Pancreas (tissue), 10 donors: ENCODE results near the gene SLC16A2. TPM values are rescaled to one million over a fixed set of nuclear protein-coding genes. Genes with fewer than 3 reads are reported as not detected.

Experiments used
- ATAC-seq, 4 donors: fragments of 200-7000 bp; cut with Tn5 transposase; one replicate each; pipeline versions ENCODE4 v1.8.0 to v1.9.1; 2020; ENCODE audit warnings: mild to moderate bottlenecking in 4 of 4, moderate library complexity in 4 of 4
- DNase-seq, 6 donors: peaks; one replicate each; pipeline ENCODE4 v3.0.0-alpha.2; 2020
- FAIRE-seq: peaks from 2 replicates; lab custom pipeline; 2012; peaks lifted over from hg19 to GRCh38; lab: Jason Lieb, UNC
- H3K27ac ChIP-seq, 4 donors: fragments of 200-600 bp; sonication (generic); 1 replicate in 3 of 4; 2 replicates in 1 of 4; pipeline versions ENCODE4 v1.5.0 to v1.8.0; 2020
- H3K27me3 ChIP-seq, 4 donors: fragments of 200-600 bp; one replicate each; pipeline ENCODE4 v1.8.0; 2021
- H3K36me3 ChIP-seq, 3 donors: fragments of 200-600 bp; sonication (generic) in 1 of 3; one replicate each; pipeline versions ENCODE4 v1.5.0 to v1.8.0; 2020 to 2021
- H3K4me1 ChIP-seq, 3 donors: fragments of 200-600 bp; one replicate each; pipeline ENCODE4 v1.8.0; 2021
- H3K4me3 ChIP-seq, 4 donors: fragments of 200-600 bp; sonication (generic) in 2 of 4; one replicate each; pipeline versions ENCODE4 v1.5.0 to v1.8.0; 2020 to 2021
- H3K9me3 ChIP-seq, 4 donors: fragments of 200-600 bp; one replicate each; pipeline ENCODE4 v1.8.0; 2021
- CTCF ChIP-seq, 4 donors: fragments of 200-600 bp; sonication (generic) in 3 of 4; IDR thresholded peaks; one replicate each; pipeline versions ENCODE4 v1.5.0 to v1.8.0; 2021; ENCODE audit warnings: antibody characterized with exemption in 4 of 4
- WGBS, 2 donors: extraction: QIAGEN DNeasy Blood & Tissue Kit; methylation state at CpG; one replicate each; pipeline ENCODE4 v1.1.7; 2013; 5-methylcytosine and 5-hydroxymethylcytosine counted together
- intact Hi-C, 3 donors: fragments of 100-400 bp; cut with DNase I; formaldehyde crosslinking; loops; one replicate each; pipeline versions ENCODE4 v1.11.1 to v1.14.2; 2022
- polyA plus RNA-seq, 2 donors: library from polyadenylated mRNA; stranded (reverse); fragments of 200-250 nt; gene quantifications; one replicate each; pipeline ENCODE4 v1.2.3, GENCODE V29; 2013
- total RNA-seq, 6 donors: library from RNA; stranded (reverse); fragmentation: NEBNext Ultra II Directional in 4 of 6; extraction: Animal tissue kit (Norgen Biotek cat#: 25700) in 4 of 6; gene quantifications; one replicate each; pipeline versions ENCODE4 v1.2.1 to v1.2.4, GENCODE V29; 2021 to 2023
- donor health status: healthy with polysubstance abuse.
- donor health status: DM: no; HTN: no; CAD: no; lungs with moderate emphysema.
- donor health status: DM: no; HTN: no; CAD: no.
- donor health status: control.
- donor health status: control.
- donor health status: Bipolar disorder and iron deficiency.
- donor health status: DM: yes; HTN: yes; CAD: no.
- donor health status: DM: no; HTN: no; CAD: no.
- donor health status: DM: no; HTN: no; CAD: no.
- donor health status: DM: yes; HTN: yes; CAD: no.

SLC16A2 gene
- total and polyA plus RNA-seq, 8 donors = 2.2 to 8.4 (median 3.8) TPM

- H3K4me1 ChIP-seq = no peaks in the 10 kb centered on the region
- H3K9me3 ChIP-seq = no peaks in the 10 kb centered on the region
- no peak overlapping the region for H3K4me3 ChIP-seq
- intact Hi-C loops = loop anchor here in 1 of 3 donors (10.0 kb wide), 1 partner anchor 156 kb away; no protein-coding TSS in a partner anchor
- peaks cover 0 to 30% (median 0%) of the 10 kb centered on the region in 4 donors for H3K27me3 ChIP-seq
- no peaks in the 10 kb centered on the region for H3K36me3 ChIP-seq
- DNase-seq (no peak), ATAC-seq (no peak), FAIRE-seq (no peak)
- no peak overlapping the region for H3K27ac ChIP-seq
- no peak for TF ChIP-seq CTCF (IDR thresholded peaks at IDR 0.05)
- 55 to 80% methylated on average over 2 of the region's 2 CpGs for WGBS, 2 donors
Measured at GRCh38 chrX:74389016-74389722, 32.1 kb upstream of the SLC16A2 start.

- Histone ChIP-seq H3K4me3 (no peak overlapping the region), H3K27ac (no peak overlapping the region), H3K27me3 (peaks cover 0 to 23% (median 4%) of the 10 kb centered on the region in 4 donors), H3K9me3 (no peaks in the 10 kb centered on the region), H3K36me3 (no peaks in the 10 kb centered on the region), H3K4me1 (no peaks in the 10 kb centered on the region)
- no peak for TF ChIP-seq CTCF (IDR thresholded peaks at IDR 0.05)
- intact Hi-C loops = no loop called here
- ATAC-seq = no peak
- FAIRE-seq = no peak
- 85 to 100% methylated on average over 1 of the region's 1 CpG for WGBS, 2 donors
- no peak for DNase-seq
Measured at GRCh38 chrX:74395556-74395955, 25.7 kb upstream of the SLC16A2 start.

- Histone ChIP-seq H3K27ac (no peak overlapping the region), H3K9me3 (no peaks in the 10 kb centered on the region), H3K27me3 (peaks cover 0 to 24% (median 1%) of the 10 kb centered on the region in 4 donors), H3K36me3 (no peaks in the 10 kb centered on the region), H3K4me1 (no peaks in the 10 kb centered on the region), H3K4me3 (no peak overlapping the region)
- no peak for TF ChIP-seq CTCF (IDR thresholded peaks at IDR 0.05)
- ATAC-seq (no peak), FAIRE-seq (no peak), DNase-seq (no peak)
- intact Hi-C loops = no loop called here
- 57 to 84% methylated on average over 2 of the region's 2 CpGs for WGBS, 2 donors
Measured at GRCh38 chrX:74405973-74406489, 15.3 kb upstream of the SLC16A2 start.

- FAIRE-seq (no peak), DNase-seq (no peak), ATAC-seq (no peak)
- intact Hi-C loops = no loop called here
- Histone ChIP-seq H3K27me3 (peaks cover 0 to 12% (median 1%) of the 10 kb centered on the region in 4 donors), H3K4me3 (no peak overlapping the region), H3K36me3 (no peaks in the 10 kb centered on the region), H3K27ac (no peak overlapping the region), H3K4me1 (no peaks in the 10 kb centered on the region), H3K9me3 (no peaks in the 10 kb centered on the region)
- TF ChIP-seq CTCF (IDR thresholded peaks at IDR 0.05) = no peak
- 69 to 79% methylated on average over 1 of the region's 1 CpG for WGBS, 2 donors
Measured at GRCh38 chrX:74408304-74408703, 13.0 kb upstream of the SLC16A2 start.

GRCh38 chrX:74419864-74420195 lies 1.5 kb upstream of the SLC16A2 start:
- Histone ChIP-seq H3K4me1 (no peaks in the 10 kb centered on the region), H3K27me3 (no peaks in the 10 kb centered on the region), H3K9me3 (no peaks in the 10 kb centered on the region), H3K36me3 (no peaks in the 10 kb centered on the region), H3K4me3 (peak overlapping the region; percentile 6 to 53 (median 30)), H3K27ac (peak overlapping the region in 3 of 4 donors; percentile 55 to 88 (median 87))
- ATAC-seq = peak; percentile 3 to 10 (median 7)
- TF ChIP-seq CTCF (IDR thresholded peaks at IDR 0.05) = no peak
- DNase-seq = peak in 4 of 6 donors; percentile 1 to 62 (median 16)
- intact Hi-C loops = no loop called here
- 2 to 30% methylated on average over 20 of the region's 20 CpGs for WGBS, 2 donors
- no peak for FAIRE-seq
